Activated CD8-positive, alpha-beta T cell treated with anti-CD3 and anti-CD28 coated beads, Interleukin-2, amount 10 ng/mL, durations not matched to agents 7 days and 5 days (primary cell): ENCODE results near the gene CHCHD6. TPM values are rescaled to one million over a fixed set of nuclear protein-coding genes. Genes with fewer than 3 reads are reported as not detected.

Experiments
- ATAC-seq: fragments of 150-1000 bp; cut with Tn5 transposase; one replicate; pipeline ENCODE4 v1.10.0; 2021; ENCODE audit warnings: moderate library complexity
- CTCF ChIA-PET: fragments of 350-600 bp; sonication (Branson Sonifier 250); formaldehyde crosslinking; loops from one replicate; lab custom pipeline; 2021; ENCODE audit warnings: antibody characterized with exemption; lab: Charles Lee
- POLR2A ChIA-PET: fragments of 350-600 bp; sonication (Branson Sonifier 250); formaldehyde crosslinking; loops from one replicate; lab custom pipeline; 2021; ENCODE audit warnings: antibody characterized with exemption; lab: Charles Lee
- DNase-seq: peaks from one replicate; pipeline ENCODE4 v3.0.0-alpha.2; 2020
- H3K27ac Mint-ChIP-seq: one replicate; pipeline ENCODE4 v1.8.0; 2021; ENCODE audit warnings: mild to moderate bottlenecking, mixed read lengths
- H3K27me3 Mint-ChIP-seq: one replicate; pipeline ENCODE4 v1.8.0; 2021; ENCODE audit warnings: low read depth, mixed read lengths
- H3K36me3 Mint-ChIP-seq: one replicate; pipeline ENCODE4 v1.8.0; 2021; ENCODE audit warnings: low read depth, mixed read lengths
- H3K4me1 Mint-ChIP-seq: one replicate; pipeline ENCODE4 v1.8.0; 2021; ENCODE audit warnings: low read depth, mixed read lengths
- H3K4me3 Mint-ChIP-seq: one replicate; pipeline ENCODE4 v1.8.0; 2021; ENCODE audit warnings: mild to moderate bottlenecking, mixed read lengths
- H3K9me3 Mint-ChIP-seq: one replicate; pipeline ENCODE4 v1.8.0; 2022; ENCODE audit warnings: mixed read lengths; ENCODE audit not compliant: insufficient read depth
- total RNA-seq, 2 experiments: library from RNA; stranded (reverse); gene quantifications; one replicate each; pipeline ENCODE4 v1.2.3, GENCODE V29; 2021

Gene CHCHD6
- total RNA-seq, 2 experiments from 2014 or later, result 5.1 to 6.2 TPM

GRCh38 chr3:126995926-126996512, 292.0 kb downstream of the CHCHD6 start:
- no peak overlapping the region for H3K4me3 Mint-ChIP-seq
- no peak overlapping the region for H3K27ac Mint-ChIP-seq
- DNase-seq (no peak), ATAC-seq (no peak)
- no peaks in the 10 kb centered on the region for H3K9me3 Mint-ChIP-seq
- no peaks in the 10 kb centered on the region for H3K4me1 Mint-ChIP-seq
- ChIA-PET CTCF (interaction anchor here (1.0 to 1.1 kb wide), 2 partner anchors 11 to 244 kb away, joined by 3 read pairs; no protein-coding TSS in a partner anchor), POLR2A (no interaction called here)
- no peaks in the 10 kb centered on the region for H3K27me3 Mint-ChIP-seq
- no peaks in the 10 kb centered on the region for H3K36me3 Mint-ChIP-seq

- ATAC-seq, result no peak
- Mint-ChIP-seq H3K4me3 (no peak overlapping the region), H3K9me3 (no peaks in the 10 kb centered on the region), H3K27me3 (no peaks in the 10 kb centered on the region), H3K4me1 (no peaks in the 10 kb centered on the region), H3K27ac (no peak overlapping the region), H3K36me3 (no peaks in the 10 kb centered on the region)
- CTCF ChIA-PET, result no interaction called here
- DNase-seq, result no peak
- POLR2A ChIA-PET, result no interaction called here
Measured at GRCh38 chr3:126996905-126997304, 292.9 kb downstream of the CHCHD6 start.

GRCh38 chr3:126997455-126998038, 293.5 kb downstream of the CHCHD6 start:
- no peaks in the 10 kb centered on the region for H3K9me3 Mint-ChIP-seq
- CTCF ChIA-PET, result interaction anchor here (0.6 kb wide), 1 partner anchor 430 kb away, joined by 3 read pairs; no protein-coding TSS in a partner anchor

GRCh38 chr3:126998320-126998719, 294.3 kb downstream of the CHCHD6 start:
- Mint-ChIP-seq H3K9me3 (no peaks in the 10 kb centered on the region), H3K27me3 (no peaks in the 10 kb centered on the region), H3K4me3 (no peak overlapping the region), H3K27ac (no peak overlapping the region), H3K36me3 (no peaks in the 10 kb centered on the region), H3K4me1 (peaks cover 2% of the 10 kb centered on the region)
- no peak for DNase-seq
- POLR2A ChIA-PET, result no interaction called here
- CTCF ChIA-PET, result no interaction called here
- ATAC-seq, result no peak

More at GRCh38 chr3:126997455-126998038, 293.5 kb downstream of the CHCHD6 start:
- DNase-seq (no peak), ATAC-seq (no peak)
- no peaks in the 10 kb centered on the region for H3K36me3 Mint-ChIP-seq
- POLR2A ChIA-PET, result no interaction called here
- peaks cover 2% of the 10 kb centered on the region for H3K4me1 Mint-ChIP-seq
- H3K4me3 Mint-ChIP-seq, result no peak overlapping the region
- H3K27ac Mint-ChIP-seq, result no peak overlapping the region
- no peaks in the 10 kb centered on the region for H3K27me3 Mint-ChIP-seq

GRCh38 chr3:126998728-126999127, 294.7 kb downstream of the CHCHD6 start:
- Mint-ChIP-seq H3K27me3 (no peaks in the 10 kb centered on the region), H3K9me3 (no peaks in the 10 kb centered on the region), H3K4me3 (no peak overlapping the region), H3K4me1 (peaks cover 2% of the 10 kb centered on the region), H3K27ac (no peak overlapping the region), H3K36me3 (no peaks in the 10 kb centered on the region)
- ChIA-PET POLR2A (no interaction called here), CTCF (no interaction called here)
- DNase-seq, result no peak
- no peak for ATAC-seq

- POLR2A ChIA-PET, result no interaction called here
- CTCF ChIA-PET, result no interaction called here
- ATAC-seq (no peak), DNase-seq (no peak)
- no peaks in the 10 kb centered on the region for H3K27me3 Mint-ChIP-seq
- H3K9me3 Mint-ChIP-seq, result no peaks in the 10 kb centered on the region
- H3K4me1 Mint-ChIP-seq, result peaks cover 2% of the 10 kb centered on the region
- H3K27ac Mint-ChIP-seq, result no peak overlapping the region
- no peak overlapping the region for H3K4me3 Mint-ChIP-seq
- no peaks in the 10 kb centered on the region for H3K36me3 Mint-ChIP-seq
Measured at GRCh38 chr3:126999383-126999782, 295.3 kb downstream of the CHCHD6 start.

- no peak for DNase-seq
- ChIA-PET POLR2A (no interaction called here), CTCF (no interaction called here)
- no peak for ATAC-seq
- no peak overlapping the region for H3K4me3 Mint-ChIP-seq
- H3K9me3 Mint-ChIP-seq, result no peaks in the 10 kb centered on the region
- peaks cover 2% of the 10 kb centered on the region for H3K4me1 Mint-ChIP-seq
- no peak overlapping the region for H3K27ac Mint-ChIP-seq
- no peaks in the 10 kb centered on the region for H3K27me3 Mint-ChIP-seq
- H3K36me3 Mint-ChIP-seq, result no peaks in the 10 kb centered on the region
Measured at GRCh38 chr3:127000119-127000518, 296.1 kb downstream of the CHCHD6 start.

GRCh38 chr3:127000761-127001160, 296.7 kb downstream of the CHCHD6 start:
- Mint-ChIP-seq H3K4me1 (peaks cover 2% of the 10 kb centered on the region), H3K36me3 (no peaks in the 10 kb centered on the region), H3K9me3 (no peaks in the 10 kb centered on the region), H3K27ac (no peak overlapping the region), H3K4me3 (no peak overlapping the region), H3K27me3 (no peaks in the 10 kb centered on the region)
- POLR2A ChIA-PET, result no interaction called here
- ATAC-seq, result no peak
- no peak for DNase-seq
- CTCF ChIA-PET, result no interaction called here

- H3K4me3 Mint-ChIP-seq, result no peak overlapping the region
- ATAC-seq, result no peak
- H3K27me3 Mint-ChIP-seq, result no peaks in the 10 kb centered on the region
- DNase-seq, result no peak
- H3K27ac Mint-ChIP-seq, result no peak overlapping the region
- H3K36me3 Mint-ChIP-seq, result no peaks in the 10 kb centered on the region
- ChIA-PET POLR2A (no interaction called here), CTCF (no interaction called here)
- no peaks in the 10 kb centered on the region for H3K9me3 Mint-ChIP-seq
- peaks cover 2% of the 10 kb centered on the region for H3K4me1 Mint-ChIP-seq
Measured at GRCh38 chr3:127001486-127002194, 297.6 kb downstream of the CHCHD6 start.

GRCh38 chr3:127002195-127003174, 298.4 kb downstream of the CHCHD6 start:
- ATAC-seq, result no peak
- peak overlapping the region; percentile 15 for H3K27ac Mint-ChIP-seq

GRCh38 chr3:127003175-127003555, 299.1 kb downstream of the CHCHD6 start:
- Mint-ChIP-seq H3K36me3 (no peaks in the 10 kb centered on the region), H3K4me3 (no peak overlapping the region), H3K27ac (no peak overlapping the region), H3K27me3 (no peaks in the 10 kb centered on the region), H3K4me1 (peaks cover 2% of the 10 kb centered on the region), H3K9me3 (no peaks in the 10 kb centered on the region)
- ATAC-seq (no peak), DNase-seq (no peak)
- ChIA-PET POLR2A (no interaction called here), CTCF (no interaction called here)

More at GRCh38 chr3:127002195-127003174, 298.4 kb downstream of the CHCHD6 start:
- Mint-ChIP-seq H3K36me3 (no peaks in the 10 kb centered on the region), H3K9me3 (no peaks in the 10 kb centered on the region), H3K4me3 (no peak overlapping the region), H3K4me1 (peaks cover 2% of the 10 kb centered on the region), H3K27me3 (no peaks in the 10 kb centered on the region)
- CTCF ChIA-PET, result no interaction called here
- POLR2A ChIA-PET, result no interaction called here
- DNase-seq, result no peak
